Gastrocnemius medialis (tissue), 4 donors: ENCODE measurements around the gene CMPK2.

Experiments used
- POLR2A ChIP-seq, 2 donors: fragments of 450-650 bp; IDR thresholded peaks; one replicate each; pipeline ENCODE4 v1.6.1; 2017; ENCODE audit warnings: antibody characterized with exemption in 2 of 2, mild to moderate bottlenecking in 2 of 2, moderate library complexity in 2 of 2
- TF ChIP-seq, protein P1 (sequence below), 5 experiments: fragments of 450-650 bp in 3 of 5; fragments of 200-600 bp in 2 of 5; sonication (generic) in 2 of 5; IDR thresholded peaks in 4 of 5; conservative IDR thresholded peaks in 1 of 5; 1 replicate in 4 of 5; 2 replicates in 1 of 5; pipeline ENCODE4 v1.5.1; 2016 to 2019; ENCODE audit warnings: antibody characterized with exemption in 5 of 5, mild to moderate bottlenecking in 3 of 5, moderate library complexity in 3 of 5

DNA sequence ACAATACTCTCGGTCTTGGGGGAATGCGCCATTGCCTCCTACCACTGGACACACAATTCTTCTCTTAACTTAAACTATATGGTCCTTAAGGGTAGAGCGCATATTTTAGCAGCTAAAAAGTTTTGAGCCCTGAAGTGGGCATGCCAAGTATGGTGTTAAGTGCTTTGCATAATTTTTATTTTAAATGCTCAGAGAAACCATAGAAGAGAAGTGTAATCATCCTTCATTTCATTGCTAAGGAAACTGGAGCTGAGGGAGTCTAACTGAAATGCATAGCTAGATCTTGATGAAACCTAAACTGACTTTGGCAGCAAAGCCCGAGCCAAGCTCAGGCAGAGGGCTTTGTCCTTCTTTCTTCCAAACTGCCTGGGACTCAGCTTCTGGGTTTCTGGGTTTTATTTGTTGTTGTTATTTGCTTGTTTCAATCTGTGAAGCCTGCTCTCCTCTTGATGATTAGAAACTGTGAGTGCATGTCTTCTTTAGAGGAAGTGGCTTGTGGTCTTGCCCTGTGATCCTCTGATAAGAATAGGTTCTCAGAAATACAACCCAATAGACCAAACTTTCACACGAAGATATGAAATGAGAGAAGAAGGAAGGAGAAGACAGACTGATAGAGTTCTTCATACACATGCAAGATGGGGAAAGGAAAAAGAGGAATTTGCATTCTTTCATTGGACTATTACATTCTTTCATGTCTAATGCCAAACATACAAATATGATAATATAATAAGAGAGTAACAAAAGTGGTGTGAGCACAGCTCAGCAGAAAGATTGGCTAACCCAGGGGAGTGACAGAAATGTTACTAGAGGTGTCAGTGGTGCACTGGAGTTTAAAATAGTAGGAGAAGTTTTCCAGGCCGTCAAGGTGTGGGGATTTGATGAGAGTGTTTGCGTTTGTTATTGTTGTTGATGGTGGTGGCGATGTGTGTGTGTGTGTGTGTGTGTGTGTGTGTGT lies 44.0 kb upstream of the CMPK2 start:
- TF ChIP-seq, protein P1, sequence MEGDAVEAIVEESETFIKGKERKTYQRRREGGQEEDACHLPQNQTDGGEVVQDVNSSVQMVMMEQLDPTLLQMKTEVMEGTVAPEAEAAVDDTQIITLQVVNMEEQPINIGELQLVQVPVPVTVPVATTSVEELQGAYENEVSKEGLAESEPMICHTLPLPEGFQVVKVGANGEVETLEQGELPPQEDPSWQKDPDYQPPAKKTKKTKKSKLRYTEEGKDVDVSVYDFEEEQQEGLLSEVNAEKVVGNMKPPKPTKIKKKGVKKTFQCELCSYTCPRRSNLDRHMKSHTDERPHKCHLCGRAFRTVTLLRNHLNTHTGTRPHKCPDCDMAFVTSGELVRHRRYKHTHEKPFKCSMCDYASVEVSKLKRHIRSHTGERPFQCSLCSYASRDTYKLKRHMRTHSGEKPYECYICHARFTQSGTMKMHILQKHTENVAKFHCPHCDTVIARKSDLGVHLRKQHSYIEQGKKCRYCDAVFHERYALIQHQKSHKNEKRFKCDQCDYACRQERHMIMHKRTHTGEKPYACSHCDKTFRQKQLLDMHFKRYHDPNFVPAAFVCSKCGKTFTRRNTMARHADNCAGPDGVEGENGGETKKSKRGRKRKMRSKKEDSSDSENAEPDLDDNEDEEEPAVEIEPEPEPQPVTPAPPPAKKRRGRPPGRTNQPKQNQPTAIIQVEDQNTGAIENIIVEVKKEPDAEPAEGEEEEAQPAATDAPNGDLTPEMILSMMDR (IDR thresholded peaks at IDR 0.05 in 4 of 5, conservative IDR thresholded peaks at IDR 0.05 in 1 of 5), result no peak
- no peak for TF ChIP-seq POLR2A (IDR thresholded peaks at IDR 0.05)
